Large intestine (tissue), 3 donors: ENCODE measurements around the gene BRMS1L. TPM values are rescaled to one million over a fixed set of nuclear protein-coding genes. Genes with fewer than 3 reads are reported as not detected.
A peak's percentile ranks its signal among the peaks of the same experiment; 100 is the strongest.
"Not testable (repeated sequence)": the region's sequence is repeated elsewhere in the genome, so short reads cannot be mapped to it uniquely, and the experiment has no call there.

ENCODE experiments used
- DNase-seq, 2 donors: peaks; one replicate each; pipeline versions ENCODE4 v3.0.0 to v3.0.0-alpha.2; 2013
- H3K27ac ChIP-seq: one replicate; pipeline ENCODE4 v1.5.1; 2013; ENCODE audit warnings: low read length
- H3K27me3 ChIP-seq: 2 replicates; pipeline ENCODE4 v1.6.1; 2013; ENCODE audit warnings: low read length; ENCODE audit not compliant: control insufficient read depth, insufficient read depth
- H3K36me3 ChIP-seq: 2 replicates; pipeline ENCODE4 v1.6.1; 2013; ENCODE audit warnings: low read length; ENCODE audit not compliant: control insufficient read depth, insufficient read depth
- H3K4me1 ChIP-seq: one replicate; pipeline ENCODE4 v1.6.1; 2013; ENCODE audit warnings: low read length; ENCODE audit not compliant: control insufficient read depth, insufficient read depth
- H3K4me3 ChIP-seq: one replicate; pipeline ENCODE4 v1.5.1; 2013; ENCODE audit warnings: low read length
- H3K9me3 ChIP-seq: one replicate; pipeline ENCODE4 v1.6.1; 2013; ENCODE audit warnings: mild to moderate bottlenecking, low read depth, low read length, moderate library complexity; ENCODE audit not compliant: control insufficient read depth
- WGBS: methylation state at CpG from one replicate; pipeline ENCODE4 v1.1.5; 2013; ENCODE audit warnings: low lambda C conversion rate; ENCODE audit not compliant: insufficient coverage; 5-methylcytosine and 5-hydroxymethylcytosine counted together
- polyA plus RNA-seq: library from polyadenylated mRNA; unstranded; fragments of 120-200 nt; gene quantifications from one replicate; pipeline ENCODE4 v1.2.1, GENCODE V29; 2013

Gene BRMS1L
- polyA plus RNA-seq, 1 donor: 11.9 TPM

DNA sequence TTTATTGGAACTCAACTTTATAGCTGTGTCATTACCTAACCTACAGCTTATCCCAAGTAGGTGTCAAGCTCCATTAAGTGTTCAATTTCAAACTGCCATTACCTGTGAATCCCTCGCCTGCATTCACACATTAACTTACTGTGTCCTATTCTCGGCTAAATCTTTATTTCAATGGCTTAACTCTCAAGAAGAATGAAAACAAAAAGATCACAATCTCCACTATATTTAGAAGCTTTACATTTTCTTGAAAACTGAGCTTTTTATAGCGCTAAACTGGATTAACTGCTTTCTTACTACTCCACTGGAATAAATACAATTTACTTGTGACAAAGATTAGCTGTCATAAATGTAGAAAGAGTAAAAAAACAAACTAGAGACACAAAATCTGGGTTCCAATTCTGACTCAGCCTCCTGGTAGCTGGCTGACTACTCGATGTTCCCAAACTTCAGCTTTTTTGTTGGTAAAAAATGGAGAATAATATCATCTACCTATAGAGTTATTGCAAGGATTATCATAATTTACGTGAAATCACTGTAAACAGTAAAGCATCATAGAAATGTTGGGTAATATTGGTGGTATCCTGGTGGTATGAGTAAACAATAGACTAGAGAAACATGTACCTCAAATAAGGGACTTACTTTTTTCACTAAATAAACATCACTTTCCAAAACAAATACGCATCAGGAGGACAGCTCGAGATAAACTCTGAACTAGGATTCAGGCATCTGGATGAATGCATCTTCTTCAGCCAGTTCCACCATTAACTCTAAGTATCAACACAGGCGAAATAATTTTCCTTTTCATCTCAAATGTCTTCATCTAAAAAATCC, 18.8 kb upstream of the BRMS1L start:
- no peaks in the 10 kb centered on the region for H3K4me1 ChIP-seq
- H3K36me3 ChIP-seq: no peaks in the 10 kb centered on the region
- H3K27me3 ChIP-seq: no peaks in the 10 kb centered on the region
- H3K9me3 ChIP-seq: no peaks in the 10 kb centered on the region
- no peak overlapping the region for H3K27ac ChIP-seq
- no peak for DNase-seq
- peak overlapping the region; percentile 82 for H3K4me3 ChIP-seq
- WGBS: 68% methylated on average over 3 of the region's 8 CpGs

DNA sequence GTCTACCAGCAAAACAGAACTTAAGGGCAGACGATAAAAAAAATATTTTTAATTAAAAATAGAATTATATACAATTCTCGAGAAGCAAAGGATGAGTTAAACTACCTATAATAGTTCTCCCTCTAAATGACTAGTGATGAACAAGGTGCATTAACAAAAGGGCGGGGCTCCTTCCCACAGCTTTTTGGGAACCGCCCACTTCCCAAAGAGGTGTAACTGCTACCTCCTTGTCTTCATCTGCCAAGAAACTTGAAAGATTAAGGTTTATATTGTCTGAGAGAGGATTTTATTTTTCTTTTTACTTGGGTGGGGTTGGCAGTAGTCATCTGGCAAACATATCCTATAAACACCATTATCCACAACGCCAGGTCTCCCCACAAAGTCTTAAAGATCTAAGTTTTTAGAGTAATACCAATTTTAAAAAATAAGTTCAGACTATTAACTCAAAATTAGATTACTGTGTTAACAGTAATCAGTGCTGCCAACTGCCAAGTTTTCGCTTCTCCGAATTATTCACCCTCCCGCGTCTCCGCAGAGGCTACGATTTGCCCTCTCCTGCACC, 18.0 kb upstream of the BRMS1L start:
- DNase-seq: peak; percentile 16 to 54
- 6% methylated on average over 2 of the region's 11 CpGs for WGBS
- Histone ChIP-seq H3K36me3 (no peaks in the 10 kb centered on the region), H3K4me3 (peak overlapping the region; percentile 82), H3K27ac (peak overlapping the region; percentile 94), H3K9me3 (no peaks in the 10 kb centered on the region), H3K27me3 (no peaks in the 10 kb centered on the region), H3K4me1 (no peaks in the 10 kb centered on the region)

DNA sequence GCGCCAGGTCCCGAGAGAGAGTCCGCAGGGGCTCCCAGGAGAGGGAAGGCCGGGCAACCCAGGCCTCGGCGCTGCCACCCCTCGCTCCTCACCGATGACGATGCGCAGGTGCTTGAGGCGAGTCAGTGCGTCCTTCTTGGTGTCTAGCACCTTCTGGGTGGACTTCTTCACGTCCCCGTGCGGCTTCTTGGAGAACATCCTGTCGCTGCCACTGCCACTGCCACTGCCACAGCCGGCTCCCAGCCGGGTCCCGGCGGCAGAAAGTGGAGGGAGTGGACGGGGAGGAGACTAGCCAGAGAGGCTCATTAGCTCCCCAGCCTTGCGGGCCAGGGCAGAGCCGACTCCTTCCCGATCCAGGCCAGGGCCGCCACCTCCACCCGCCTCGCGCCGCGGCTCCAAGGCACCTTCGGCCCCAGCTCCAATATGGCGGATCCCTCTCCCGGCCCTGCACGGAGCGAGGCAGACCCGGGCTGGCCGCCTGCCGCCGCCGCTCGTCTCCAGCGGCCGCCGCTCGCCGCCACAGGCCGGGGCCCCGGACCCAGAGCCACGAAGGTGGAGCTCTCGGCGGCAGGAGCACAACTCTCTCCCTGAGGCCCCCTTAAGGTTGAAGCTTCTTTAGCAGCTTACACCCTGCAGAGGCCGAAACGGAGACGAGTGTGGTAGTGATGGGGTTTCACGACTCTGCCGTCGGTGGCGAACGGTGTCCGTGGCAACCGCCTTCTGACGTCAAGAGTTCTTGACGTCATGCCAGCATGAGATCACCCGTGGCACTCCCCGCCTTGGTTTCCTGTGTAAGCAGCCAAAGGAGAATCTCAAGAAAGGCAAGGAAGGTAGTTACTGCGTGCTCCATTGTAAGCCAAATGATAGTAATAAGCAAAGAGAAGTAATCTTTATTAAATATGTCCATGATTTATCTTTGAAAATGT, 17.2 kb upstream of the BRMS1L start, which contains the start of gene RALGAPA1:
TSS of gene RALGAPA1 (minus strand) at position 658 of the 926 bp plus-strand sequence. CDS start at position 198, 460 bp downstream.
- peak within 1 kb of the TSS; percentile 82 for H3K4me3 ChIP-seq
- not testable (repeated sequence) for H3K36me3 ChIP-seq, H3K27me3 ChIP-seq, H3K4me1 ChIP-seq, H3K9me3 ChIP-seq
- peak; percentile 98 to 99 for DNase-seq
- peak within 1 kb of the TSS; percentile 94 for H3K27ac ChIP-seq
- 8% methylated on average over 2 of the region's 66 CpGs for WGBS

DNA sequence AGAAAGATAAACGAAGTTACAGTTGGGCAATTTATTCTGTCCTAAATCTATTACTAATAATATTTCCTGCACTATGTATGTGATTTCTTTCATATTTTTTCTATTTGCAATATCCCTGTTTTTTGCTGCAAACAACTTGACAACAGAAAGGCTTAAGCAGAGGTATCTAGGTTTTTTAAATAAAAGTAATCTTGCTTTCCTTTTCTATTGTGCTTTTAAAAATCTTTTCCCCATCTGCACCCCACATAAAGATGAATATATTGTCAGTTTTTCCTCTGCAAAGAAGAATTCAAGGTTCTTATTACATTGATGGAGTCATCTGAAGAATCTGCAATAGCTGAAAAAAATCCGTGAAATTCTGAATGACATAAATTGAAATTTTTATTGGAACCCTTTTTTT, 16.5 kb upstream of the BRMS1L start:
- DNase-seq: no peak
- Histone ChIP-seq H3K4me3 (no peak overlapping the region), H3K9me3 (no peaks in the 10 kb centered on the region), H3K27ac (peak overlapping the region; percentile 94), H3K4me1 (no peaks in the 10 kb centered on the region), H3K27me3 (no peaks in the 10 kb centered on the region), H3K36me3 (no peaks in the 10 kb centered on the region)
- 33% methylated on average over 1 of the region's 2 CpGs for WGBS

DNA sequence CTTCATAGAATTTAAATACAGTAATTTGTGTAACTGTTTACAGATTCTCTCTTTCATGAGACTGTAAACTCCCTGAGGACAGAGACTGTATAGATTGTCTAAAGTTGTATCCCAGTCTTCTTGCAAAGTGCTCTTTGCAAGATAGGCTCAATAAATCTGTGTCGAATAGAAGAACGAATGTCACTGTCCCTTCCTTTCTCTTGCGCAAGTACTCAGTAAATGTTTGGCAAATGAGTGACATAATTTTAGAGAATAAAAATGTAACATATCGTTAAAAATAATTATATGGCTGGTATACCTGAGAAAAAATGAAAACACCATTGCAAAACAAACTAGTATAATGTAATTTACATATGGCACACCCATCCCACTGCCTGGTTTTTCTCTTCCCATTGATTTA, 15.2 kb upstream of the BRMS1L start:
- no peaks in the 10 kb centered on the region for H3K27me3 ChIP-seq
- DNase-seq: no peak
- H3K27ac ChIP-seq: no peak overlapping the region
- H3K36me3 ChIP-seq: no peaks in the 10 kb centered on the region
- no peaks in the 10 kb centered on the region for H3K9me3 ChIP-seq
- WGBS: 87% methylated on average over 3 of the region's 4 CpGs
- H3K4me1 ChIP-seq: no peaks in the 10 kb centered on the region
- no peak overlapping the region for H3K4me3 ChIP-seq

DNA sequence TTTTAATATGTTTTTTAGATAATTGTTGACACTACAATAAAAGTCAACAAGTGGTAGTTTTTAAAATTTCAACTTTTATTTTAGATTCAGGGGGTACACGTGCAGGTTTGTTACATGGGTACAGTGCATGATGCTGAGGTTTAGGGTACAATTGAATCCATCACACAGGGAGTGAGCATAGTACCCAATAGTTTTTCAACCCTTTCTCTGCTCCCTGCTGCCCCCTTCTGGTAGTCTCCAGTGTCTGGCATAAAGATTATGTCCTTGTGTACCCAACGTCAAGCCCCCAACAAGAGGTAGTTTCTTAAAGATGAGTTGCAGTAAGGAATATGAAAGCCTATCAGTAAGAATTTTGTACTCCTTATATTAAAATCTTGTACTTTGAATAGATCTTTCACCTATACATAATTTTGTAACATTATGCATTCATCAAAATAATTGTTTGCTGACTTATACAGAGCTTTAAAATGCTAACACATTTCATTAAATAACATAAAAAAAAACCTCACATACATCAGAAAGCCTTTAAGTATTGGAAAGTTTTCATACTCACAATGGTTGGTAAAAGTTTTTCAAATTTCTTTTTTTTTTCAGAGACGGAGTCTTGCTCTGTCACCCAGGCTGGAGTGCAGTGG, 11.7 kb upstream of the BRMS1L start:
- Histone ChIP-seq H3K36me3 (no peaks in the 10 kb centered on the region), H3K4me1 (no peaks in the 10 kb centered on the region), H3K9me3 (no peaks in the 10 kb centered on the region), H3K27me3 (no peaks in the 10 kb centered on the region), H3K27ac (no peak overlapping the region), H3K4me3 (no peak overlapping the region)
- WGBS: no CpG with 5 or more reads among the region's 3 CpGs
- peak; percentile 15 to 19 for DNase-seq

DNA sequence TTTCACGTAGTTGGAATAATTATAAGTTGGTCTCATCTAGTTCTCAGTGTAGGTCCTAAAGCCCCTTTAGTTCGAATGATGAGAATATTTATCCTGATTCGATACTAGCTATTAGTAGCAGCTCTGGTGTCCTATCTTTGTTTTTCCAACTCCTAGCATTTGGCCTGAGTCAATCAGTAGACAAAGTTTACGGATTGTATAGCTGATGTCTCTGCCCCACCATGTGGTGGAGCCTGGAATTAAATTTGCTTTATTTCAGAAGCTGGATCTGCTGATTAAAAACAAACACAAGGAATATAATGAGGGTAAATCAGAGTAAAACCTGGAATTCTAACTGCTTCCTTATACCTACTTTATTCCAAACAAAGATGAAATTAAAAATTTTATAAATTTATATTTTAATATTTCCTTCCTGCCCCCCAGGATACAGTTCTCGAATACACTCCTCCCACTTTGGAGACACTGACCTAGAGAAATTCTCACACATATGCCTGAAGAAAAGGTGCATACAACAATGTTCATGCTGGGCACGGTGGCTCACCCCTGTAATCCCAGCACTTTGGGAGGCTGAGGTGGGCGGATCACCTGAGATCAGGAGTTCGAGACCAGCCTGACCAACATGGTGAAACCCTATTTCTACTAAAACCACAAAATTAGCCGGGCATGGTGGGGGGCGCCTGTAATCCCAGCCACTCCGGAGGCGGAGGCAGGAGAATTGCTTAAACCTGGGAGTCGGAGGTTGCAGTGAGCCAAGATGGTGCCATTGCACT, 7.6 kb upstream of the BRMS1L start:
- DNase-seq: peak; percentile 12 to 30

DNA sequence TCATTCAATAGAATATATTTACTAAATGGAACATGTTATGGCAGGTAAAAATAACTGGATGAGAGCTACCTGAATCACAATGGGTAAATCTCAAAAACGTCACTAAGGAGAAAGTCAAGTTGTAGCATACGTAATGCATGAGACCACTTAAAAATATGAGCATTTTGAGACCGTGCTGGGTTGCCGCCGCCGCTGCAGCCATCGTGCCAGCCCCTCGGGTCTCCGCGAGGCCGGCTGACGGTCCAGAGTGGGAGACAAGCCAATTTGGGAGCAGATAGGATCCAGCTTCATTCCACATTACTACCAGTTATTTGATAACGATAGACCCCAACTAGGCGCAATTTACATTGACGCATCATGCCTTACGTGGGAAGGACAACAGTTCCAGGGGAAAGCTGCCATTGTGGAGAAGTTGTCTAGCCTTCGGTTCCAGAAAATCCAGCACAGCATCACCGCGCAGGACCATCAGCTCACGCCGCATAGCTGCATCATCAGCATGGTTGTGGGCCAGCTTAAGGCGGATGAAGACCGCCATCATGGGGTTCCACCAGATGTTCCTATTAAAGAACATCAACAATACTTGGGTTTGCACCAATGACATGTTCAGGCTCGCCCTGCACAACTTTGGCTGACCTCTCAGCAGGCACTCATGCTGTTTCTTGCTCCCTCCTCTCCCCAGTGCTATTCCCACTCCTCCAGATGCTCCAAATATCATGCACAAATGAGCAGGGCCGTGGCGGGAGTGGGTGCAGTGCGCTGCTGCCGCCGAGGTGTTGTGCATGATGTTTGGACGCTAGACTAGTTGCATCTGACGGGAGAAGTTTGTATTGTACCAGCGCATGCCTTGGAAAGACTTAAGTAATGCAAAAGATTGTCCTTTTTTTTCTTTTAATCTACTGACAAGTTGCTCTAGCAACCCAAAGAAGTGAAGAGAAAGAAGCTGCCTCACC, 6.3 kb upstream of the BRMS1L start:
- no peak overlapping the region for H3K27ac ChIP-seq
- DNase-seq: no peak
- WGBS: 83% methylated on average over 1 of the region's 32 CpGs
- H3K4me3 ChIP-seq: no peak overlapping the region
- H3K4me1 ChIP-seq: no peaks in the 10 kb centered on the region
- no peaks in the 10 kb centered on the region for H3K36me3 ChIP-seq
- H3K27me3 ChIP-seq: no peaks in the 10 kb centered on the region
- no peaks in the 10 kb centered on the region for H3K9me3 ChIP-seq

More for the DNA sequence above, 7.6 kb upstream of the BRMS1L start:
- Histone ChIP-seq H3K36me3 (no peaks in the 10 kb centered on the region), H3K27ac (no peak overlapping the region), H3K4me1 (no peaks in the 10 kb centered on the region), H3K9me3 (no peaks in the 10 kb centered on the region), H3K4me3 (no peak overlapping the region), H3K27me3 (no peaks in the 10 kb centered on the region)
- 100% methylated on average over 1 of the region's 13 CpGs for WGBS
